NCI-H2196 treated with DMSO at 0.1 percent for 48 hours (cell line): Measurements from ENCODE around the gene IYD.
A peak's percentile ranks its signal among the peaks of the same experiment; 100 is the strongest.

Source experiments
- DNase-seq: peaks from one replicate; lab custom pipeline; 2025; ENCODE audit not compliant: unreplicated experiment; lab: John Stamatoyannopoulos, UW

The IYD gene

GRCh38 chr6:150394899-150395295 is 26.1 kb downstream of the IYD start:
- DNase-seq: no peak

- peak; percentile 26 for DNase-seq
These were observed 26.7 kb downstream of the IYD start for GRCh38 chr6:150395388-150396009.

GRCh38 chr6:150403458-150404246 is 34.8 kb downstream of the IYD start:
- DNase-seq: peak; percentile 15

GRCh38 chr6:150406948-150407347 is 38.1 kb downstream of the IYD start:
- DNase-seq: no peak

GRCh38 chr6:150408842-150409241 is 40.0 kb downstream of the IYD start:
- no peak for DNase-seq

GRCh38 chr6:150409576-150410066 is 40.8 kb downstream of the IYD start:
- DNase-seq: no peak

GRCh38 chr6:150410399-150410798 is 41.6 kb downstream of the IYD start:
- no peak for DNase-seq

- DNase-seq: no peak
These were observed 42.1 kb downstream of the IYD start for GRCh38 chr6:150410906-150411305.

- no peak for DNase-seq
These were observed 43.4 kb downstream of the IYD start for GRCh38 chr6:150412221-150412620.

- DNase-seq: no peak
These were observed 44.4 kb downstream of the IYD start for GRCh38 chr6:150413198-150413597.

GRCh38 chr6:150413781-150414281 is 45.0 kb downstream of the IYD start:
- no peak for DNase-seq

GRCh38 chr6:150416128-150416527 is 47.3 kb downstream of the IYD start:
- no peak for DNase-seq

GRCh38 chr6:150417250-150417649 is 48.4 kb downstream of the IYD start:
- DNase-seq: no peak

- peak; percentile 45 for DNase-seq
These were observed 49.4 kb downstream of the IYD start for GRCh38 chr6:150417899-150418826.

GRCh38 chr6:150418827-150419594 is 50.2 kb downstream of the IYD start:
- no peak for DNase-seq

GRCh38 chr6:150420428-150420827 is 51.6 kb downstream of the IYD start:
- no peak for DNase-seq

- DNase-seq: no peak
These were observed 52.1 kb downstream of the IYD start for GRCh38 chr6:150420926-150421325.

- no peak for DNase-seq
These were observed 56.7 kb downstream of the IYD start for GRCh38 chr6:150425508-150425907.

- DNase-seq: no peak
These were observed 57.4 kb downstream of the IYD start for GRCh38 chr6:150426198-150426597.

- no peak for DNase-seq
These were observed 58.3 kb downstream of the IYD start for GRCh38 chr6:150427037-150427602.
